ENCODE results near the gene OR4E2.

DNA sequence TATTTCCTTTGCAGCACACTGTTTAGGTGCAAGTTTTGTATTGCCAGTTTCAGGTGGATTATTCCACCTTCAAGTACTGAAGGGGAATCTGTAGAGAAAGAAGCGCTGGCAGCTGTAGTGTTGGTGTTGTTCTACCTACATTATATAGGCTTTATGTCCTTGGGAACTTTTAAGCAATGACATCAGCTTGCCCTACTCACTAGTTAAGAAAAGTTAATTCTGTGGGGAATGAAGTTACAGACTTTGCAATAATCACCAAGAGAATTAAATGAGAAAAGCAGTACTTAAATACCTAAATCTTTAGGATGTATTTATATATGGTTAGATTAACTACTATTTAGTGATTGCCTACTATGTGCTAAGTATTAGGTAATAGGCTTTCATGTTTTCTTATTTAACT lies 20.1 kb downstream of the OR4E2 start, which contains the start of gene OR4E1:
- TF ChIP-seq POLR2AphosphoS5 (IDR thresholded peaks at IDR 0.05; ENCODE audit: low read depth, low read length): no peak
- TF ChIP-seq, protein P1, sequence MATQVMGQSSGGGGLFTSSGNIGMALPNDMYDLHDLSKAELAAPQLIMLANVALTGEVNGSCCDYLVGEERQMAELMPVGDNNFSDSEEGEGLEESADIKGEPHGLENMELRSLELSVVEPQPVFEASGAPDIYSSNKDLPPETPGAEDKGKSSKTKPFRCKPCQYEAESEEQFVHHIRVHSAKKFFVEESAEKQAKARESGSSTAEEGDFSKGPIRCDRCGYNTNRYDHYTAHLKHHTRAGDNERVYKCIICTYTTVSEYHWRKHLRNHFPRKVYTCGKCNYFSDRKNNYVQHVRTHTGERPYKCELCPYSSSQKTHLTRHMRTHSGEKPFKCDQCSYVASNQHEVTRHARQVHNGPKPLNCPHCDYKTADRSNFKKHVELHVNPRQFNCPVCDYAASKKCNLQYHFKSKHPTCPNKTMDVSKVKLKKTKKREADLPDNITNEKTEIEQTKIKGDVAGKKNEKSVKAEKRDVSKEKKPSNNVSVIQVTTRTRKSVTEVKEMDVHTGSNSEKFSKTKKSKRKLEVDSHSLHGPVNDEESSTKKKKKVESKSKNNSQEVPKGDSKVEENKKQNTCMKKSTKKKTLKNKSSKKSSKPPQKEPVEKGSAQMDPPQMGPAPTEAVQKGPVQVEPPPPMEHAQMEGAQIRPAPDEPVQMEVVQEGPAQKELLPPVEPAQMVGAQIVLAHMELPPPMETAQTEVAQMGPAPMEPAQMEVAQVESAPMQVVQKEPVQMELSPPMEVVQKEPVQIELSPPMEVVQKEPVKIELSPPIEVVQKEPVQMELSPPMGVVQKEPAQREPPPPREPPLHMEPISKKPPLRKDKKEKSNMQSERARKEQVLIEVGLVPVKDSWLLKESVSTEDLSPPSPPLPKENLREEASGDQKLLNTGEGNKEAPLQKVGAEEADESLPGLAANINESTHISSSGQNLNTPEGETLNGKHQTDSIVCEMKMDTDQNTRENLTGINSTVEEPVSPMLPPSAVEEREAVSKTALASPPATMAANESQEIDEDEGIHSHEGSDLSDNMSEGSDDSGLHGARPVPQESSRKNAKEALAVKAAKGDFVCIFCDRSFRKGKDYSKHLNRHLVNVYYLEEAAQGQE (IDR thresholded peaks at IDR 0.05; ENCODE audit: insufficient read depth in 1 of 2, low read depth in 2 of 2, low read length in 2 of 2): no peak
- no peak for TF ChIP-seq SIN3A (IDR thresholded peaks at IDR 0.05; ENCODE audit: borderline replicate concordance, insufficient read depth, low read length)

Data from PFSK-1 (cell line).